K562 (cell line): ENCODE data around the gene TXNIP. TPM values are rescaled to one million over a fixed set of nuclear protein-coding genes. Genes with fewer than 3 reads are reported as not detected.
A peak's percentile ranks its signal among the peaks of the same experiment; 100 is the strongest.

Source experiments
- BMI1 ChIP-seq: fragments of 150-350 bp; IDR thresholded peaks from 2 replicates; pipeline ENCODE4 v1.6.1; 2014; ENCODE audit warnings: low read length
- CTBP1 ChIP-seq: fragments of 450-650 bp; IDR thresholded peaks from 2 replicates; pipeline ENCODE4 v1.6.1; 2016; ENCODE audit warnings: borderline replicate concordance
- FOS ChIP-seq: IDR thresholded peaks from 3 replicates; pipeline ENCODE4 v1.6.1; 2011; ENCODE audit not compliant: insufficient read length; ENCODE audit errors: extremely low read depth
- FOSL1 ChIP-seq: fragments of 200-800 bp; sonication (Bioruptor generic); conservative IDR thresholded peaks from 2 replicates; pipeline ENCODE4 v1.6.1; 2016; ENCODE audit warnings: missing genetic modification characterization, missing compliant biosample characterization
- ILF3 ChIP-seq: fragments of 450-650 bp; IDR thresholded peaks from 2 replicates; pipeline ENCODE4 v1.6.1; 2018; ENCODE audit warnings: antibody characterized with exemption, mild to moderate bottlenecking, moderate library complexity, borderline replicate concordance
- KAT7 ChIP-seq: sonication (generic); formaldehyde crosslinking; IDR thresholded peaks from 2 replicates; pipeline ENCODE4 v1.8.0; 2022; ENCODE audit warnings: missing genetic modification reagents, mild to moderate bottlenecking, borderline replicate concordance
- LCOR ChIP-seq: sonication (generic); formaldehyde crosslinking; IDR thresholded peaks from 2 replicates; pipeline ENCODE4 v1.8.0; 2022; ENCODE audit warnings: mild to moderate bottlenecking, missing genetic modification reagents
- MAZ ChIP-seq, 2 experiments: fragments of 450-650 bp in 1 of 2; sonication (generic) in 1 of 2; formaldehyde crosslinking; IDR thresholded peaks in 1 of 2; conservative IDR thresholded peaks in 1 of 2; 2 replicates each; pipeline versions ENCODE4 v1.4.0 to v1.5.0; 2020; ENCODE audit warnings: mild to moderate bottlenecking in 1 of 2, missing genetic modification reagents in 1 of 2
- MCM7 ChIP-seq, 2 experiments: fragments of 450-650 bp; IDR thresholded peaks; 2 replicates each; pipeline ENCODE4 v1.6.1; 2016 to 2018
- PHB ChIP-seq: fragments of 250-450 bp; sonication (Bioruptor Pico); IDR thresholded peaks from 2 replicates; pipeline ENCODE4 v1.5.0; 2021
- POLR3A ChIP-seq: IDR thresholded peaks from 2 replicates; pipeline ENCODE4 v1.6.1; 2011; ENCODE audit warnings: borderline replicate concordance, mild to moderate bottlenecking, moderate library complexity; ENCODE audit not compliant: insufficient read length, insufficient read depth; ENCODE audit errors: extremely low read depth
- RBM25 ChIP-seq: fragments of 200-400 bp; formaldehyde crosslinking; IDR thresholded peaks from 2 replicates; pipeline ENCODE4 v1.6.1; 2018; ENCODE audit warnings: low read length, low read depth, moderate library complexity; ENCODE audit not compliant: severe bottlenecking
- SMARCA5 ChIP-seq: fragments of 450-650 bp; IDR thresholded peaks from 2 replicates; pipeline ENCODE4 v1.6.1; 2016
- TRIM28 ChIP-seq: fragments of 450-650 bp; IDR thresholded peaks from 2 replicates; pipeline ENCODE4 v1.6.1; 2017
- ZFX ChIP-seq: sonication (generic); formaldehyde crosslinking; IDR thresholded peaks from 2 replicates; pipeline ENCODE4 v1.8.0; 2022; ENCODE audit warnings: mild to moderate bottlenecking, missing genetic modification reagents, moderate library complexity
- ZNF165 ChIP-seq: fragments of 250-450 bp; sonication (Bioruptor Pico); IDR thresholded peaks from 2 replicates; pipeline ENCODE4 v1.4.0; 2020; ENCODE audit warnings: borderline replicate concordance
- ZNF445 ChIP-seq: fragments of 250-450 bp; sonication (Bioruptor Pico); IDR thresholded peaks from 2 replicates; pipeline ENCODE4 v1.4.0; 2020; ENCODE audit warnings: low read depth, mild to moderate bottlenecking, moderate library complexity
- ZZZ3 ChIP-seq: fragments of 450-650 bp; IDR thresholded peaks from 2 replicates; pipeline ENCODE4 v1.6.1; 2016; ENCODE audit warnings: antibody characterized with exemption, mild to moderate bottlenecking, moderate library complexity
- polyA plus RNA-seq, 8 experiments: library from polyadenylated mRNA; depleted of rRNA in 4 of 8; stranded (reverse) in 5 of 8; unstranded in 3 of 8; fragments of >200 nt; fragmentation: Nextera tagmentation in 2 of 8; fragmentation: Illumina TruSeq in 1 of 8; extraction: Ambion mirVana in 2 of 8; extraction: Trizol in 1 of 8; gene quantifications; 2 replicates each; pipeline versions ENCODE4 v1.2.1 to v1.2.3, GENCODE V29; 2011 to 2014; ENCODE audit warnings: inconsistent platforms in 1 of 8, missing spikeins in 1 of 8
- total RNA-seq, 7 experiments: library from RNA; depleted of rRNA in 6 of 7; stranded (reverse); fragments of >200 nt in 6 of 7; fragmentation: Illumina TruSeq in 2 of 7; extraction: Trizol in 2 of 7; gene quantifications; 2 replicates each; pipeline versions ENCODE4 v1.2.1 to v1.2.3, GENCODE V29; 2011 to 2021; ENCODE audit warnings: low replicate concordance in 1 of 7
- TF ChIP-seq, protein P1 (sequence below): fragments of 450-650 bp; conservative IDR thresholded peaks from 2 replicates; pipeline ENCODE4 v1.6.1; 2016; ENCODE audit warnings: missing genetic modification characterization, low read depth, mild to moderate bottlenecking, missing compliant biosample characterization, moderate library complexity
- TF ChIP-seq, protein P2 (sequence below): sonication (generic); formaldehyde crosslinking; IDR thresholded peaks from 2 replicates; pipeline ENCODE4 v1.4.0; 2020; ENCODE audit warnings: mild to moderate bottlenecking, missing genetic modification reagents
- TF ChIP-seq, protein P3 (sequence below): fragments of 450-650 bp; IDR thresholded peaks from 2 replicates; pipeline ENCODE4 v1.6.1; 2017; ENCODE audit warnings: mild to moderate bottlenecking, moderate library complexity
- TF ChIP-seq, protein P4 (sequence below), 2 experiments: fragments of 450-650 bp; IDR thresholded peaks; 2 replicates each; pipeline ENCODE4 v1.6.1; 2016

TXNIP gene
- total and polyA plus RNA-seq, 9 of the 15 experiments (the other 6 are each of a cell fraction or from before 2014, with no cell fraction given): 120 to 499 (median 257) TPM

DNA sequence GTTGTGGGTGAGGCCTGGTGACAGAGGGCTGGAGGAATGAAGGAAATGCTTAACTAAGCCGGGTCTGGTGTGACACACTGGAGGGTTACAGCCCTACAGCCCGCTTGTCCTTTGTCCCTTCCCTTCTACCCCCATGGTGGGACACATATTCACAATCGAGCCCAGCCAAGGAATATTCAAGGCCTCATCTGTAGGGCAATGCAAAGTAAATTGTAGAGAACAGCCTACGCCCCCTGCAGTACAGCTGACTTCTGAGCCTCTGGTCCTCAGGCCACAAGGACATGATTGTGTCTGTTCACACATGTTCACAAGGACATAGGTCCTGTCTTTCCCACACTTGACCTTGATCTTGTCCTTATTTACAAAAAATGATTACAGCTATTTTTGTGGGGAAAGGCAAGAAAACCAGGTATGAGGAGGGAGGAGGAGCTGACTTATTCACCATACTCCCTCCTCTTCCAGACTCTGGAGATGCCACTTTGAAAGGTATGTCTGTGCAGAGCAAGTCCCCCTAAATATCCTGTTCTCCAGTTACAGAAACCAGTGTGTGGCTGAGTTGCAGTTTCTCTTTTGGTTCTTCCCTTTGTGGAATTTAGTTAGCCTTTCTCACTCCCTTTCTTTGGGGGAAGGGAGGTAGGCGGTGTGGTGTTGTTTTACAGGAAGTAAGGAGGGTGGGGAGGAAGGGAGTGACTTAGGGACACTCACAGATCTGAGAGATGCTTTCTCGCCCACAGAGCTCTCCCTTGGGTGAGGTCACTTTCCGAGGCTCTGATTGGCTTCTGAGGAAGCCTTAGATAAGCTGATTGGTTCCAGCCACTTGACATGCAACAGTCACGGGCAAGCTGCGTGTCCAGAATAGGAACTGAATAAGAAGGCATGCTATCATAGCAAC lies 17.3 kb downstream of the TXNIP start (continued):
- TF ChIP-seq KAT7 (CRISPR knock-in tag) (peak; percentile 72; the same call in 1 of the 2 replicates), MAZ (CRISPR knock-in tag; conservative IDR thresholded peaks at IDR 0.05 in 1 of 2, IDR thresholded peaks at IDR 0.05 in 1 of 2) (peak; percentile 61 to 97), MCM7 (IDR thresholded peaks at IDR 0.05) (peak in 1 of 2 experiments; percentile 95; a peak in 2 of 4 replicates), FOSL1 (tag) (peak; percentile 65), BMI1 (no peak), CTBP1 (peak; percentile 79; the same call in 1 of the 2 replicates), ZNF445 (CRISPR knock-in tag) (0 out of 2 replicates have a peak, but pooled peaks have one; percentile 46), ZZZ3 (no peak), TRIM28 (peak; percentile 18; the same call in 1 of the 2 replicates), PHB (CRISPR knock-in tag) (no peak), POLR3A (no peak), FOS (peak; percentile 91), ZFX (CRISPR knock-in tag) (peak; percentile 65; the same call in 1 of the 2 replicates), LCOR (CRISPR knock-in tag) (peak; percentile 88; the same call in 1 of the 2 replicates), ILF3 (no peak), RBM25 (peak; percentile 60), SMARCA5 (0 out of 2 replicates have a peak, but pooled peaks have one; percentile 67), ZNF165 (CRISPR knock-in tag) (peak; percentile 32; the same call in 1 of the 2 replicates)
- TF ChIP-seq, protein P1, sequence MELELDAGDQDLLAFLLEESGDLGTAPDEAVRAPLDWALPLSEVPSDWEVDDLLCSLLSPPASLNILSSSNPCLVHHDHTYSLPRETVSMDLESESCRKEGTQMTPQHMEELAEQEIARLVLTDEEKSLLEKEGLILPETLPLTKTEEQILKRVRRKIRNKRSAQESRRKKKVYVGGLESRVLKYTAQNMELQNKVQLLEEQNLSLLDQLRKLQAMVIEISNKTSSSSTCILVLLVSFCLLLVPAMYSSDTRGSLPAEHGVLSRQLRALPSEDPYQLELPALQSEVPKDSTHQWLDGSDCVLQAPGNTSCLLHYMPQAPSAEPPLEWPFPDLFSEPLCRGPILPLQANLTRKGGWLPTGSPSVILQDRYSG: peak; percentile 85; the same call in 1 of the 2 replicates
- TF ChIP-seq, protein P2, sequence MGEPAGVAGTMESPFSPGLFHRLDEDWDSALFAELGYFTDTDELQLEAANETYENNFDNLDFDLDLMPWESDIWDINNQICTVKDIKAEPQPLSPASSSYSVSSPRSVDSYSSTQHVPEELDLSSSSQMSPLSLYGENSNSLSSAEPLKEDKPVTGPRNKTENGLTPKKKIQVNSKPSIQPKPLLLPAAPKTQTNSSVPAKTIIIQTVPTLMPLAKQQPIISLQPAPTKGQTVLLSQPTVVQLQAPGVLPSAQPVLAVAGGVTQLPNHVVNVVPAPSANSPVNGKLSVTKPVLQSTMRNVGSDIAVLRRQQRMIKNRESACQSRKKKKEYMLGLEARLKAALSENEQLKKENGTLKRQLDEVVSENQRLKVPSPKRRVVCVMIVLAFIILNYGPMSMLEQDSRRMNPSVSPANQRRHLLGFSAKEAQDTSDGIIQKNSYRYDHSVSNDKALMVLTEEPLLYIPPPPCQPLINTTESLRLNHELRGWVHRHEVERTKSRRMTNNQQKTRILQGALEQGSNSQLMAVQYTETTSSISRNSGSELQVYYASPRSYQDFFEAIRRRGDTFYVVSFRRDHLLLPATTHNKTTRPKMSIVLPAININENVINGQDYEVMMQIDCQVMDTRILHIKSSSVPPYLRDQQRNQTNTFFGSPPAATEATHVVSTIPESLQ (CRISPR knock-in tag): 0 out of 2 replicates have a peak, but pooled peaks have one; percentile 70
- TF ChIP-seq, protein P3, sequence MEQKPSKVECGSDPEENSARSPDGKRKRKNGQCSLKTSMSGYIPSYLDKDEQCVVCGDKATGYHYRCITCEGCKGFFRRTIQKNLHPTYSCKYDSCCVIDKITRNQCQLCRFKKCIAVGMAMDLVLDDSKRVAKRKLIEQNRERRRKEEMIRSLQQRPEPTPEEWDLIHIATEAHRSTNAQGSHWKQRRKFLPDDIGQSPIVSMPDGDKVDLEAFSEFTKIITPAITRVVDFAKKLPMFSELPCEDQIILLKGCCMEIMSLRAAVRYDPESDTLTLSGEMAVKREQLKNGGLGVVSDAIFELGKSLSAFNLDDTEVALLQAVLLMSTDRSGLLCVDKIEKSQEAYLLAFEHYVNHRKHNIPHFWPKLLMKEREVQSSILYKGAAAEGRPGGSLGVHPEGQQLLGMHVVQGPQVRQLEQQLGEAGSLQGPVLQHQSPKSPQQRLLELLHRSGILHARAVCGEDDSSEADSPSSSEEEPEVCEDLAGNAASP: no peak; the same call in 1 of the 2 replicates
- TF ChIP-seq, protein P4, sequence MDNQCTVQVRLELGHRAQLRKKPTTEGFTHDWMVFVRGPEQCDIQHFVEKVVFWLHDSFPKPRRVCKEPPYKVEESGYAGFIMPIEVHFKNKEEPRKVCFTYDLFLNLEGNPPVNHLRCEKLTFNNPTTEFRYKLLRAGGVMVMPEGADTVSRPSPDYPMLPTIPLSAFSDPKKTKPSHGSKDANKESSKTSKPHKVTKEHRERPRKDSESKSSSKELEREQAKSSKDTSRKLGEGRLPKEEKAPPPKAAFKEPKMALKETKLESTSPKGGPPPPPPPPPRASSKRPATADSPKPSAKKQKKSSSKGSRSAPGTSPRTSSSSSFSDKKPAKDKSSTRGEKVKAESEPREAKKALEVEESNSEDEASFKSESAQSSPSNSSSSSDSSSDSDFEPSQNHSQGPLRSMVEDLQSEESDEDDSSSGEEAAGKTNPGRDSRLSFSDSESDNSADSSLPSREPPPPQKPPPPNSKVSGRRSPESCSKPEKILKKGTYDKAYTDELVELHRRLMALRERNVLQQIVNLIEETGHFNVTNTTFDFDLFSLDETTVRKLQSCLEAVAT (IDR thresholded peaks at IDR 0.05): peak; percentile 70 to 77; a peak in 3 of 4 replicates
